Omental fat pad (tissue), 4 donors: Measurements from ENCODE around the gene NCAPG2. TPM values are rescaled to one million over a fixed set of nuclear protein-coding genes. Genes with fewer than 3 reads are reported as not detected.
"Not testable (repeated sequence)": the region's sequence is repeated elsewhere in the genome, so short reads cannot be mapped to it uniquely, and the experiment has no call there.

Experiments used
- ATAC-seq: fragments of 150-250 bp; one replicate; pipeline ENCODE4 v1.9.1; 2016; ENCODE audit warnings: mild to moderate bottlenecking, moderate library complexity; ENCODE audit not compliant: low FRiP score
- DNase-seq: peaks from one replicate; pipeline ENCODE4 v3.0.0-alpha.2; 2019; ENCODE audit warnings: low spot score
- CTCF ChIP-seq, 3 donors: fragments of 450-650 bp; IDR thresholded peaks; one replicate each; pipeline ENCODE4 v1.5.1; 2016 to 2017; ENCODE audit warnings: antibody characterized with exemption in 3 of 3, mild to moderate bottlenecking in 3 of 3, moderate library complexity in 2 of 3
- total RNA-seq, 4 donors: library from RNA; depleted of rRNA; stranded (reverse); fragments of >200 nt; gene quantifications; one replicate each; pipeline ENCODE4 v1.1.0, GENCODE V29; 2016

The NCAPG2 gene
- total RNA-seq, 4 donors from 2014 or later = 5.0 to 9.4 (median 8.7) TPM

DNA sequence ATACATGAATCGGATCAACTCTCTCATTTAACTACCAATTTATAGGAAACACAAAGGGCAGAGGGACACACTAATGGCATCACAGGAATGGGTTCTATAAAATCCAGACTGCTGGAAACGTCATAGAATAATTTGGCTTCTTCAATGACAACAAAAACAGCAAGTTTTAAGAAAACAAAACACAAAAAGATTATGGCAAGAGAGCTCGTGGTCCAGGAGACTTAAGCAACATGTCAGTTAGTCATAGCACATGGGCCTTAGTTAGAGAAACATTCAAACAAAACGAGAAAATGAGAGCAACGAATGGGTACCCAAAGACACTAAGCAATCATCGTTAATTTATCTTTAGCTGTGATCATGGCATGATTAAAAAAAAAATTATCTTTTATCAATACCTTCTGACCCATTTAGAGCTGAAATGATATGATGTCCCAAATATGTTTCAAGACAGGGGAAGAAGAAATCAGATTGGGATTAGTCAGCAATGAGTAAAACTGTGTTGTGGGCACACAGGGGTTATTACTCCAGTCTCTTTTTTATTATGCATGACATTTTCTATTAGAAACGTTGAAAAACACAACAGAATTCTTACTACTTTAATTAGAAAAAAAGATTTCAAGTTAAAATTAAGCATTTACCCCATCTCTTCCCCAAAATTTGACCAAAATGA is 28.3 kb downstream of the NCAPG2 start:
- no peak for TF ChIP-seq CTCF (IDR thresholded peaks at IDR 0.05)
- no peak for DNase-seq
- no peak for ATAC-seq

GRCh38 chr7:158672975-158673374 is 31.6 kb downstream of the NCAPG2 start:
- ATAC-seq (no peak), DNase-seq (no peak)
- no peak for TF ChIP-seq CTCF (IDR thresholded peaks at IDR 0.05)

- not testable (repeated sequence) for DNase-seq, ATAC-seq
Observed at GRCh38 chr7:158668086-158668485, 36.5 kb downstream of the NCAPG2 start.

DNA sequence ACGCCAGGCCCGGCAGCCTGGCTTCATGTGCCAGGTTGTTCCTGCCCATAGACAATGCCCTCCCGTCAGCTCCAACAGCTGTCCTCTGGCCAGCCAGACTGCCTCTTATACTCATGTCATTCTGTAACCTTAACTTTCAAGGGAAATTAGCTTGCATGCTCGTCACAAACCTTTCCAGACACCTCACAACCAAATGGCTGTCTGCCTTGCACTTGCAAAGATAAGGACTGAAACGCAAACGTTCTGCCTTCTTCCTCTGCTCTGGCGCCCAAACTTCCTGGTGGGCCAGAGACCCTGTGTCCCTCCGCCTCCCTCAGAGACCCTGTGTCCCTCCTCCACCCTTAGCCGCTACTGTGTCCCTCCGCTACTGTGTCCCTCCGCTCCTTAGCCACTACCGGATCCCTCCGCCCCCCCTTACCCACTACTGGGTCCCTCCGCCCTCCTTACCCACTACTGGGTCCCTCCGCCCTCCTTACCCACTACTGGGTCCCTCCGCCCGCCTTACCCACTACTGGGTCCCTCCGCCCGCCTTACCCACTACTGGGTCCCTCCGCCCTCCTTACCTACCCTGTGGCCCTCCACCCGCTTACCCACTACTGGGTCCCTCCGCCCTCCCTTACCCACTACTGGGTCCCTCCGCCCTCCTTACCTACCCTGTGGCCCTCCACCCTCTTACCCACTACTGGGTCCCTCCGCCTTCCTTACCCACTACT is 37.5 kb downstream of the NCAPG2 start:
- ATAC-seq, DNase-seq: not testable (repeated sequence)

- no peak for ATAC-seq
- no peak for DNase-seq
- TF ChIP-seq CTCF (IDR thresholded peaks at IDR 0.05) = no peak
Observed at GRCh38 chr7:158666401-158666800, 38.2 kb downstream of the NCAPG2 start.

DNA sequence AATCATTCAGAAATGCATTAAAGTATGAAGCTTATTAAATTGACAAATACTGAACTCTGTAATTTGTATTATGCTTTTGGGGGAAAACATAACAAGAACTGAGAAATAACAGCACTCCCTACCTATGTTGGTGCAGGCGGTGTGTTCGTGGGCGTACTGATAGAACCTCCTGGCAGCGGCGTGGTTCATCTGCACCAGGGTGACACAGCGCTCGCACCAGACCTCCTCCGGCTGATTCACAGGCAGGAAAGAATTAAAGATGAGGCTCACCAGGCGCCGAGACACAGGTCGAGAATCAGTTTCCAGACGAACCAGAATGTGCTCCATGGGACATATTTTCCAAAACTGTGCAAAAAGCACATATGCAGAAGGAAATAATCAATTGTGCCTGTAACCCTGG is 40.2 kb downstream of the NCAPG2 start:
- no peak for TF ChIP-seq CTCF (IDR thresholded peaks at IDR 0.05)
- no peak for ATAC-seq
- DNase-seq = no peak

DNA sequence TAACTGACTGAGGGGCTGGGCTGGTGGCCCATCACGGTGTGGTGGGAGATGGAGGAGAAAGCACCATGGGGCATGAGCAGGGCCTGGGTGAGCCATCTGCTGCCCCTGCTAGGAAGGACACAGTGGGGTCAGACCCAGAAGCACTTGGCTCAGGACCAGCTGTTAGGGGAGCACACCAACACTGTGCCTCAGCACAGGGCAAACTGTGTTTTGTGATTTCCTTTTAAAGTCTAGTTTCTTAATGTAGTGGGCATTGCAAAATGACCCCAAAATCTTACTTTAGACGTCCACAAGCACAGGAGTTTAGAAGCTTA is 41.2 kb downstream of the NCAPG2 start:
- no peak for TF ChIP-seq CTCF (IDR thresholded peaks at IDR 0.05)
- ATAC-seq (peak; percentile 23), DNase-seq (no peak)
